Measurements from ENCODE around the gene NKRF.

Gene NKRF

GRCh38 chrX:119579414-119579813, 26.8 kb downstream of the NKRF start:
- Histone ChIP-seq H3K4me1 (ENCODE audit: insufficient read depth, poor library complexity, severe bottlenecking) (no peaks in the 10 kb centered on the region), H3K27ac (ENCODE audit: poor library complexity, severe bottlenecking) (no peak overlapping the region), H3K27me3 (ENCODE audit: insufficient read depth, poor library complexity, severe bottlenecking) (no peaks in the 10 kb centered on the region), H3K4me3 (ENCODE audit: severe bottlenecking) (no peak overlapping the region), H3K9me3 (ENCODE audit: severe bottlenecking) (no peaks in the 10 kb centered on the region), H3K36me3 (ENCODE audit: low read depth) (no peaks in the 10 kb centered on the region; the same call in 1 of the 2 replicates)
- TF ChIP-seq CTCF (IDR thresholded peaks at IDR 0.05; ENCODE audit: poor library complexity, severe bottlenecking), result no peak
- no peak for ATAC-seq (ENCODE audit: low read depth)
- DNase-seq (ENCODE audit: low spot score), result no peak

GRCh38 chrX:119574394-119575266, 31.6 kb downstream of the NKRF start, which contains the start of gene UBE2A:
Gene UBE2A, plus strand, starts transcription at chrX:119574563. Its CDS starts 149 bp downstream, at chrX:119574712.
- H3K4me1 ChIP-seq (ENCODE audit: insufficient read depth, poor library complexity, severe bottlenecking), result no peaks in the 10 kb centered on the region
- DNase-seq (ENCODE audit: low spot score) (peak; percentile 85), ATAC-seq (ENCODE audit: low read depth) (peak; percentile 88)
- peak within 1 kb of the TSS; percentile 82 for H3K4me3 ChIP-seq (ENCODE audit: severe bottlenecking)
- no peaks in the 10 kb centered on the region for H3K9me3 ChIP-seq (ENCODE audit: severe bottlenecking)
- peak within 1 kb of the TSS; percentile 57 for H3K27ac ChIP-seq (ENCODE audit: poor library complexity, severe bottlenecking)
- H3K27me3 ChIP-seq (ENCODE audit: insufficient read depth, poor library complexity, severe bottlenecking), result no peaks in the 10 kb centered on the region
- TF ChIP-seq CTCF (IDR thresholded peaks at IDR 0.05; ENCODE audit: poor library complexity, severe bottlenecking), result peak; percentile 32
- no peaks in the 10 kb centered on the region for H3K36me3 ChIP-seq (ENCODE audit: low read depth)

- Histone ChIP-seq H3K27me3 (ENCODE audit: insufficient read depth, poor library complexity, severe bottlenecking) (no peaks in the 10 kb centered on the region), H3K9me3 (ENCODE audit: severe bottlenecking) (no peaks in the 10 kb centered on the region), H3K4me1 (ENCODE audit: insufficient read depth, poor library complexity, severe bottlenecking) (no peaks in the 10 kb centered on the region), H3K36me3 (ENCODE audit: low read depth) (no peaks in the 10 kb centered on the region), H3K27ac (ENCODE audit: poor library complexity, severe bottlenecking) (peak overlapping the region; percentile 57), H3K4me3 (ENCODE audit: severe bottlenecking) (peak overlapping the region; percentile 82)
- DNase-seq (ENCODE audit: low spot score) (no peak), ATAC-seq (ENCODE audit: low read depth) (peak; percentile 34; the same call in 1 of the 3 replicates)
- TF ChIP-seq CTCF (IDR thresholded peaks at IDR 0.05; ENCODE audit: poor library complexity, severe bottlenecking), result no peak
Observed at GRCh38 chrX:119573840-119574393, 32.3 kb downstream of the NKRF start.

- Histone ChIP-seq H3K27me3 (ENCODE audit: insufficient read depth, poor library complexity, severe bottlenecking) (no peaks in the 10 kb centered on the region), H3K4me3 (ENCODE audit: severe bottlenecking) (peak overlapping the region; percentile 82), H3K4me1 (ENCODE audit: insufficient read depth, poor library complexity, severe bottlenecking) (no peaks in the 10 kb centered on the region), H3K27ac (ENCODE audit: poor library complexity, severe bottlenecking) (no peak overlapping the region), H3K9me3 (ENCODE audit: severe bottlenecking) (no peaks in the 10 kb centered on the region), H3K36me3 (ENCODE audit: low read depth) (no peaks in the 10 kb centered on the region)
- no peak for TF ChIP-seq CTCF (IDR thresholded peaks at IDR 0.05; ENCODE audit: poor library complexity, severe bottlenecking)
- DNase-seq (ENCODE audit: low spot score), result no peak
- ATAC-seq (ENCODE audit: low read depth), result no peak
Observed at GRCh38 chrX:119573222-119573621, 33.0 kb downstream of the NKRF start.
